ENCODE results near the gene RGS14.

GRCh38 chr5:177327539-177328522, 29.9 kb upstream of the RGS14 start:
- no peak for TF ChIP-seq EZH2 (optimal IDR thresholded peaks at IDR 0.05; ENCODE audit: low read depth, low read length)
- TF ChIP-seq CTCF (IDR thresholded peaks at IDR 0.05; ENCODE audit: low read length) = no peak
- TF ChIP-seq EZH2phosphoT487 (IDR thresholded peaks at IDR 0.05; ENCODE audit: low read length) = no peak

Data from MM.1S (cell line).